Measurements from ENCODE around the gene IL31RA.
A peak's percentile ranks its signal among the peaks of the same experiment; 100 is the strongest.

IL31RA gene

GRCh38 chr5:55885359-55885758 lies 34.2 kb downstream of the IL31RA start:
- TF ChIP-seq CTCF (IDR thresholded peaks at IDR 0.05; ENCODE audit: low read depth, low read length): no peak
- DNase-seq (ENCODE audit: low read depth in 2 of 2): no peak
- no peak overlapping the region for H3K4me3 ChIP-seq (replicated peaks in 1 of 2; ENCODE audit: low read depth in 2 of 2, low read length in 2 of 2)

- H3K4me3 ChIP-seq (replicated peaks in 1 of 2; ENCODE audit: low read depth in 2 of 2, low read length in 2 of 2): no peak overlapping the region
- no peak for TF ChIP-seq CTCF (IDR thresholded peaks at IDR 0.05; ENCODE audit: low read depth, low read length)
- no peak for DNase-seq (ENCODE audit: low read depth in 2 of 2)
Measured at GRCh38 chr5:55888205-55888604, 37.0 kb downstream of the IL31RA start.

- no peak for DNase-seq (ENCODE audit: low read depth in 2 of 2)
- no peak overlapping the region for H3K4me3 ChIP-seq (replicated peaks in 1 of 2; ENCODE audit: low read depth in 2 of 2, low read length in 2 of 2)
- TF ChIP-seq CTCF (IDR thresholded peaks at IDR 0.05; ENCODE audit: low read depth, low read length): no peak
Measured at GRCh38 chr5:55892479-55892878, 41.3 kb downstream of the IL31RA start.

GRCh38 chr5:55894135-55894534 lies 43.0 kb downstream of the IL31RA start:
- no peak for TF ChIP-seq CTCF (IDR thresholded peaks at IDR 0.05; ENCODE audit: low read depth, low read length)
- no peak overlapping the region for H3K4me3 ChIP-seq (replicated peaks in 1 of 2; ENCODE audit: low read depth in 2 of 2, low read length in 2 of 2)
- peak in 1 of 2 donors; percentile 25 for DNase-seq (ENCODE audit: low read depth in 2 of 2)

GRCh38 chr5:55895346-55895745 lies 44.2 kb downstream of the IL31RA start:
- peak in 1 of 2 donors; percentile 46 for DNase-seq (ENCODE audit: low read depth in 2 of 2)
- no peak overlapping the region for H3K4me3 ChIP-seq (replicated peaks in 1 of 2; ENCODE audit: low read depth in 2 of 2, low read length in 2 of 2)
- no peak for TF ChIP-seq CTCF (IDR thresholded peaks at IDR 0.05; ENCODE audit: low read depth, low read length)

GRCh38 chr5:55896238-55896637 lies 45.1 kb downstream of the IL31RA start:
- no peak for TF ChIP-seq CTCF (IDR thresholded peaks at IDR 0.05; ENCODE audit: low read depth, low read length)
- no peak overlapping the region for H3K4me3 ChIP-seq (replicated peaks in 1 of 2; ENCODE audit: low read depth in 2 of 2, low read length in 2 of 2)
- no peak for DNase-seq (ENCODE audit: low read depth in 2 of 2)

- peak; percentile 25 to 59 for DNase-seq (ENCODE audit: low read depth in 2 of 2)
- TF ChIP-seq CTCF (IDR thresholded peaks at IDR 0.05; ENCODE audit: low read depth, low read length): no peak
- no peak overlapping the region for H3K4me3 ChIP-seq (replicated peaks in 1 of 2; ENCODE audit: low read depth in 2 of 2, low read length in 2 of 2)
Measured at GRCh38 chr5:55896663-55897062, 45.5 kb downstream of the IL31RA start.
